Stimulated activated CD4-positive, alpha-beta T cell treated with anti-CD3 and anti-CD28 coated beads, Interleukin-1b, Interleukin-23, amount 100 ng/mL, for 1 hour (primary cell): ENCODE data around the gene PRICKLE2.

Source experiments
- DNase-seq, 2 donors: peaks; one replicate each; pipeline ENCODE4 v3.0.0-alpha.2; 2020; ENCODE audit warnings: low read depth in 2 of 2

The PRICKLE2 gene

GRCh38 chr3:64224826-64225610 lies at the start of gene PRICKLE2:
Gene PRICKLE2, minus strand, starts transcription at chr3:64225466. Its CDS starts 26,539 bp downstream, at chr3:64198927.
- DNase-seq: no peak

GRCh38 chr3:64272842-64273241 lies 47.6 kb upstream of the PRICKLE2 start:
- DNase-seq: no peak

GRCh38 chr3:64272271-64272670 lies 47.0 kb upstream of the PRICKLE2 start:
- no peak for DNase-seq

GRCh38 chr3:64271631-64272030 lies 46.4 kb upstream of the PRICKLE2 start:
- DNase-seq: no peak

GRCh38 chr3:64270866-64271260 lies 45.6 kb upstream of the PRICKLE2 start:
- DNase-seq: no peak

GRCh38 chr3:64270142-64270865 lies 45.0 kb upstream of the PRICKLE2 start:
- no peak for DNase-seq

GRCh38 chr3:64268926-64269325 lies 43.7 kb upstream of the PRICKLE2 start:
- no peak for DNase-seq

- no peak for DNase-seq
Observed at GRCh38 chr3:64267721-64268604, 42.7 kb upstream of the PRICKLE2 start.

- no peak for DNase-seq
Observed at GRCh38 chr3:64266983-64267382, 41.7 kb upstream of the PRICKLE2 start.

- DNase-seq: no peak
Observed at GRCh38 chr3:64266065-64266931, 41.0 kb upstream of the PRICKLE2 start.

- DNase-seq: no peak
Observed at GRCh38 chr3:64265646-64266045, 40.4 kb upstream of the PRICKLE2 start.

GRCh38 chr3:64264501-64265109 lies 39.3 kb upstream of the PRICKLE2 start:
- no peak for DNase-seq

GRCh38 chr3:64262574-64263114 lies 37.4 kb upstream of the PRICKLE2 start:
- no peak for DNase-seq

- DNase-seq: no peak
Observed at GRCh38 chr3:64260431-64260830, 35.2 kb upstream of the PRICKLE2 start.

- DNase-seq: no peak
Observed at GRCh38 chr3:64259636-64260035, 34.4 kb upstream of the PRICKLE2 start.

GRCh38 chr3:64257100-64257755 lies 32.0 kb upstream of the PRICKLE2 start:
- DNase-seq: no peak

- DNase-seq: no peak
Observed at GRCh38 chr3:64255741-64256340, 30.6 kb upstream of the PRICKLE2 start.

- no peak for DNase-seq
Observed at GRCh38 chr3:64254443-64254842, 29.2 kb upstream of the PRICKLE2 start.

GRCh38 chr3:64253689-64254088 lies 28.4 kb upstream of the PRICKLE2 start:
- DNase-seq: no peak

- DNase-seq: no peak
Observed at GRCh38 chr3:64251019-64251418, 25.8 kb upstream of the PRICKLE2 start.
